Prostate gland (tissue), 2 donors: ENCODE measurements around the gene RAD51B.

Experiments used
- POLR2A ChIP-seq: fragments of 450-650 bp; IDR thresholded peaks from one replicate; pipeline ENCODE4 v1.6.1; 2016; ENCODE audit warnings: antibody characterized with exemption, mild to moderate bottlenecking
- POLR2AphosphoS5 ChIP-seq: sonication (generic); formaldehyde crosslinking; IDR thresholded peaks from one replicate; pipeline ENCODE4 v1.6.1; 2017; ENCODE audit warnings: antibody characterized with exemption
- TF ChIP-seq, protein P1 (sequence below), 4 experiments: fragments of 200-600 bp in 2 of 4; fragments of 450-650 bp in 2 of 4; sonication (generic) in 2 of 4; IDR thresholded peaks; 1 replicate in 3 of 4; 2 replicates in 1 of 4; pipeline ENCODE4 v1.5.1; 2016 to 2019; ENCODE audit warnings: antibody characterized with exemption in 4 of 4, mild to moderate bottlenecking in 2 of 4, moderate library complexity in 2 of 4

GRCh38 chr14:68760761-68761160 lies 941.2 kb downstream of the RAD51B start:
- TF ChIP-seq, protein P1, sequence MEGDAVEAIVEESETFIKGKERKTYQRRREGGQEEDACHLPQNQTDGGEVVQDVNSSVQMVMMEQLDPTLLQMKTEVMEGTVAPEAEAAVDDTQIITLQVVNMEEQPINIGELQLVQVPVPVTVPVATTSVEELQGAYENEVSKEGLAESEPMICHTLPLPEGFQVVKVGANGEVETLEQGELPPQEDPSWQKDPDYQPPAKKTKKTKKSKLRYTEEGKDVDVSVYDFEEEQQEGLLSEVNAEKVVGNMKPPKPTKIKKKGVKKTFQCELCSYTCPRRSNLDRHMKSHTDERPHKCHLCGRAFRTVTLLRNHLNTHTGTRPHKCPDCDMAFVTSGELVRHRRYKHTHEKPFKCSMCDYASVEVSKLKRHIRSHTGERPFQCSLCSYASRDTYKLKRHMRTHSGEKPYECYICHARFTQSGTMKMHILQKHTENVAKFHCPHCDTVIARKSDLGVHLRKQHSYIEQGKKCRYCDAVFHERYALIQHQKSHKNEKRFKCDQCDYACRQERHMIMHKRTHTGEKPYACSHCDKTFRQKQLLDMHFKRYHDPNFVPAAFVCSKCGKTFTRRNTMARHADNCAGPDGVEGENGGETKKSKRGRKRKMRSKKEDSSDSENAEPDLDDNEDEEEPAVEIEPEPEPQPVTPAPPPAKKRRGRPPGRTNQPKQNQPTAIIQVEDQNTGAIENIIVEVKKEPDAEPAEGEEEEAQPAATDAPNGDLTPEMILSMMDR (IDR thresholded peaks at IDR 0.05): no peak
- TF ChIP-seq POLR2A: no peak
- no peak for TF ChIP-seq POLR2AphosphoS5
